A549 (cell line): ENCODE results near the gene SLCO3A1. TPM values are rescaled to one million over a fixed set of nuclear protein-coding genes. Genes with fewer than 3 reads are reported as not detected.

Source experiments
- ATAC-seq, 2 experiments: fragments of 200-7000 bp in 1 of 2; fragments of >200 bp in 1 of 2; cut with Nextera tagmentation in 1 of 2; cut with Tn5 transposase in 1 of 2; 3 replicates each; pipeline versions ENCODE4 v1.8.0 to v1.9.1; 2018 to 2020; ENCODE audit warnings: mild to moderate bottlenecking in 1 of 2, moderate library complexity in 1 of 2
- CTCF ChIA-PET: fragments of 300-600 bp; sonication (Branson Sonifier 250); formaldehyde crosslinking; extraction: SDS; loops from one replicate; lab custom pipeline; 2021; ENCODE audit warnings: antibody characterized with exemption, inconsistent platforms; lab: Yijun Ruan, JAX
- POLR2A ChIA-PET: fragments of 350-600 bp; formaldehyde crosslinking; extraction: SDS; loops from one replicate; lab custom pipeline; 2021; ENCODE audit warnings: antibody characterized with exemption, inconsistent platforms; lab: Yijun Ruan, JAX
- DNase-seq, 2 experiments: peaks; one replicate each; pipeline versions ENCODE4 v3.0.0 to v3.0.0-alpha.2; 2011 to 2016; ENCODE audit warnings: low read depth in 1 of 2, low spot score in 1 of 2
- FAIRE-seq: peaks from 2 replicates; lab custom pipeline; 2011; peaks lifted over from hg19 to GRCh38; lab: Jason Lieb, UNC
- H3K27ac ChIP-seq, 2 experiments: fragments of >200 bp; sonication (Bioruptor Twin); formaldehyde crosslinking; 3 replicates each; pipeline ENCODE4 v1.5.1; 2016 to 2017
- H3K4me1 ChIP-seq: fragments of >200 bp; sonication (Bioruptor Twin); formaldehyde crosslinking; 3 replicates; pipeline ENCODE4 v1.6.1; 2016
- H3K4me2 ChIP-seq: fragments of >200 bp; sonication (Bioruptor Twin); formaldehyde crosslinking; 3 replicates; pipeline ENCODE4 v1.6.1; 2016
- H3K4me3 ChIP-seq: fragments of >200 bp; sonication (Bioruptor Twin); formaldehyde crosslinking; 3 replicates; pipeline ENCODE4 v1.5.1; 2016
- H3K9me3 ChIP-seq: fragments of >200 bp; sonication (Bioruptor Twin); formaldehyde crosslinking; 3 replicates; pipeline ENCODE4 v1.6.1; 2016
- BCL3 ChIP-seq: fragments of >200 bp; sonication (Bioruptor Twin); formaldehyde crosslinking; IDR thresholded peaks from 3 replicates; pipeline ENCODE4 v1.6.1; 2016
- BHLHE40 ChIP-seq: IDR thresholded peaks from 2 replicates; pipeline ENCODE4 v1.6.1; 2012; ENCODE audit warnings: low read depth, low read length, inconsistent platforms
- CBX8 ChIP-seq: fragments of 200-600 bp; sonication (generic); IDR thresholded peaks from 2 replicates; pipeline ENCODE4 v1.6.1; 2016
- CHD2 ChIP-seq: fragments of 150-350 bp; IDR thresholded peaks from 2 replicates; pipeline ENCODE4 v1.6.1; 2014; ENCODE audit warnings: low read length; ENCODE audit not compliant: partially characterized antibody
- EHF ChIP-seq: fragments of 250-450 bp; sonication (Bioruptor Pico); IDR thresholded peaks from 2 replicates; pipeline ENCODE4 v1.5.0; 2020; ENCODE audit warnings: mild to moderate bottlenecking
- ELK1 ChIP-seq: fragments of 150-350 bp; IDR thresholded peaks from 2 replicates; pipeline ENCODE4 v1.6.1; 2014; ENCODE audit warnings: low read depth, mild to moderate bottlenecking, low read length
- FOSL2 ChIP-seq, 2 experiments: fragments of 450-650 bp in 1 of 2; fragments of >200 bp in 1 of 2; sonication (Bioruptor Twin) in 1 of 2; formaldehyde crosslinking; IDR thresholded peaks; 2 replicates each; pipeline versions ENCODE4 v1.5.0 to v1.6.1; 2016 to 2020; ENCODE audit warnings: mild to moderate bottlenecking in 1 of 2, moderate library complexity in 1 of 2
- HDAC2 ChIP-seq: fragments of 200-600 bp; sonication (generic); IDR thresholded peaks from 2 replicates; pipeline ENCODE4 v1.6.1; 2016
- HES2 ChIP-seq: fragments of >200 bp; sonication (Bioruptor Twin); formaldehyde crosslinking; IDR thresholded peaks from 2 replicates; pipeline ENCODE4 v1.6.1; 2016
- HOXA7 ChIP-seq: fragments of 250-450 bp; sonication (Bioruptor Pico); IDR thresholded peaks from 2 replicates; pipeline ENCODE4 v1.5.0; 2020; ENCODE audit warnings: mild to moderate bottlenecking, moderate library complexity
- HOXB5 ChIP-seq: fragments of 250-450 bp; sonication (Bioruptor Pico); IDR thresholded peaks from 2 replicates; pipeline ENCODE4 v1.5.0; 2020; ENCODE audit warnings: mild to moderate bottlenecking, moderate library complexity
- JUN ChIP-seq, 2 experiments: fragments of >200 bp; sonication (Bioruptor Twin); formaldehyde crosslinking; IDR thresholded peaks; 2 replicates in 1 of 2; 3 replicates in 1 of 2; pipeline ENCODE4 v1.6.1; 2016 to 2017
- KDM5A ChIP-seq: fragments of 200-600 bp; sonication (generic); IDR thresholded peaks from 2 replicates; pipeline ENCODE4 v1.6.1; 2016; ENCODE audit warnings: antibody characterized with exemption, mild to moderate bottlenecking
- MAX ChIP-seq: IDR thresholded peaks from 2 replicates; pipeline ENCODE4 v1.6.1; 2012
- NFE2L2 ChIP-seq: fragments of 150-350 bp; conservative IDR thresholded peaks from 2 replicates; pipeline ENCODE4 v1.6.1; 2014; ENCODE audit warnings: low read length
- NPAS2 ChIP-seq: fragments of 250-450 bp; sonication (Bioruptor Pico); IDR thresholded peaks from 2 replicates; pipeline ENCODE4 v1.8.0; 2022; ENCODE audit warnings: mild to moderate bottlenecking, moderate library complexity, borderline replicate concordance
- PHF8 ChIP-seq: fragments of 200-600 bp; sonication (generic); IDR thresholded peaks from 2 replicates; pipeline ENCODE4 v1.6.1; 2016; ENCODE audit warnings: low read depth, mild to moderate bottlenecking, antibody characterized with exemption, moderate library complexity, borderline replicate concordance
- POLR2A ChIP-seq: IDR thresholded peaks from 2 replicates; pipeline ENCODE4 v1.6.1; 2012; ENCODE audit warnings: mild to moderate bottlenecking, low read length
- RAD21 ChIP-seq, 2 experiments: fragments of >200 bp in 1 of 2; sonication (Bioruptor Twin) in 1 of 2; formaldehyde crosslinking in 1 of 2; IDR thresholded peaks in 1 of 2; conservative IDR thresholded peaks in 1 of 2; 2 replicates in 1 of 2; 3 replicates in 1 of 2; pipeline ENCODE4 v1.6.1; 2012 to 2018; ENCODE audit warnings: inconsistent platforms in 1 of 2
- RARB ChIP-seq: fragments of 250-450 bp; sonication (Bioruptor Pico); IDR thresholded peaks from 2 replicates; pipeline ENCODE4 v1.8.0; 2021; ENCODE audit warnings: mild to moderate bottlenecking, moderate library complexity
- REST ChIP-seq: fragments of 200-600 bp; sonication (generic); IDR thresholded peaks from 2 replicates; pipeline ENCODE4 v1.6.1; 2016; ENCODE audit warnings: antibody characterized with exemption, mild to moderate bottlenecking, moderate library complexity
- TFCP2L1 ChIP-seq: fragments of 250-450 bp; sonication (Bioruptor Pico); IDR thresholded peaks from 2 replicates; pipeline ENCODE4 v1.5.0; 2021; ENCODE audit warnings: mild to moderate bottlenecking
- USF2 ChIP-seq: fragments of 450-650 bp; IDR thresholded peaks from 2 replicates; pipeline ENCODE4 v1.6.1; 2014; ENCODE audit warnings: antibody characterized with exemption
- ZC3H11A ChIP-seq: fragments of 450-650 bp; IDR thresholded peaks from 2 replicates; pipeline ENCODE4 v1.6.1; 2014; ENCODE audit warnings: antibody characterized with exemption, mild to moderate bottlenecking
- ZNF302 ChIP-seq: fragments of 250-450 bp; sonication (Bioruptor Pico); IDR thresholded peaks from 2 replicates; pipeline ENCODE4 v1.9.0; 2021; ENCODE audit warnings: inconsistent platforms, mild to moderate bottlenecking, moderate library complexity
- WGBS: methylation state at CpG from one replicate; pipeline ENCODE4 v1.1.6; 2017; ENCODE audit errors: missing lambda C conversion rate; 5-methylcytosine and 5-hydroxymethylcytosine counted together
- polyA plus RNA-seq, 4 experiments: library from polyadenylated mRNA; depleted of rRNA in 3 of 4; stranded (reverse); fragments of >200 nt; fragmentation: RNase III in 1 of 4; extraction: RNeasy Plus Mini Kit Qiagen cat#74134 plus additional on column Dnase treatment in 1 of 4; gene quantifications; 2 replicates in 3 of 4; 3 replicates in 1 of 4; pipeline ENCODE4 v1.2.3, GENCODE V29; 2011 to 2017

The SLCO3A1 gene
- polyA plus RNA-seq, 2 of the 4 experiments (the other 2 are of a cell fraction): 16.8 to 17.0 TPM

- 83% methylated on average over 5 of the region's 5 CpGs for WGBS
- DNase-seq: no peak
- POLR2A ChIA-PET: no interaction called here
- no peaks in the 10 kb centered on the region for H3K9me3 ChIP-seq
- ATAC-seq: no peak
- H3K4me3 ChIP-seq: no peak overlapping the region
- TF ChIP-seq TFCP2L1 (CRISPR knock-in tag) (no peak), KDM5A (no peak), CBX8 (no peak), MAX (no peak), BCL3 (no peak), BHLHE40 (no peak), USF2 (no peak), HES2 (no peak), ZC3H11A (no peak), ZNF302 (CRISPR knock-in tag) (no peak), PHF8 (no peak), NFE2L2 (no peak), ELK1 (no peak), HOXA7 (CRISPR knock-in tag) (no peak), HOXB5 (CRISPR knock-in tag) (no peak)
- no peak overlapping the region for H3K27ac ChIP-seq
- no peak overlapping the region for H3K4me2 ChIP-seq
- H3K4me1 ChIP-seq: no peaks in the 10 kb centered on the region
- CTCF ChIA-PET: interaction anchor here (1.0 to 1.1 kb wide), 2 partner anchors 10 to 15 kb away, joined by 3 read pairs; no protein-coding TSS in a partner anchor
- no peak for FAIRE-seq
Observed at GRCh38 chr15:92140796-92141195, 287.3 kb downstream of the SLCO3A1 start.

GRCh38 chr15:92141607-92142006, 288.1 kb downstream of the SLCO3A1 start:
- DNase-seq (no peak), ATAC-seq (no peak), FAIRE-seq (no peak)
- ChIA-PET POLR2A (no interaction called here), CTCF (interaction anchor here (1.1 to 1.3 kb wide), 2 partner anchors 16 to 289 kb away, joined by 3 read pairs; no protein-coding TSS in a partner anchor)
- WGBS: 53% methylated on average over 3 of the region's 3 CpGs
- Histone ChIP-seq H3K27ac (no peak overlapping the region), H3K4me1 (no peaks in the 10 kb centered on the region), H3K4me2 (no peak overlapping the region), H3K9me3 (no peaks in the 10 kb centered on the region), H3K4me3 (no peak overlapping the region)
- TF ChIP-seq HDAC2 (no peak), RAD21 (conservative IDR thresholded peaks at IDR 0.05 in 1 of 2, IDR thresholded peaks at IDR 0.05 in 1 of 2) (no peak), CBX8 (no peak)

- FAIRE-seq: no peak
- ATAC-seq: no peak
- POLR2A ChIA-PET: no interaction called here
- TF ChIP-seq POLR2A (no peak), CHD2 (no peak), BHLHE40 (no peak), FOSL2 (IDR thresholded peaks at IDR 0.05) (no peak), FOSL2 (CRISPR knock-in tag; IDR thresholded peaks at IDR 0.05) (no peak), JUN (IDR thresholded peaks at IDR 0.05) (no peak), NPAS2 (CRISPR knock-in tag) (no peak), EHF (CRISPR knock-in tag) (no peak), REST (no peak), RARB (CRISPR knock-in tag) (no peak)
Observed at GRCh38 chr15:92142242-92143232, 289.0 kb downstream of the SLCO3A1 start.

More at GRCh38 chr15:92142242-92143232, 289.0 kb downstream of the SLCO3A1 start:
- CTCF ChIA-PET: interaction anchor here (1.1 to 1.3 kb wide), 3 partner anchors 11 to 290 kb away, joined by 3 read pairs; no protein-coding TSS in a partner anchor
- 70% methylated on average over 13 of the region's 13 CpGs for WGBS
- DNase-seq: no peak
- H3K4me3 ChIP-seq: no peak overlapping the region
- no peak overlapping the region for H3K27ac ChIP-seq
- H3K4me2 ChIP-seq: no peak overlapping the region
- H3K4me1 ChIP-seq: no peaks in the 10 kb centered on the region
- no peaks in the 10 kb centered on the region for H3K9me3 ChIP-seq
